ENCODE measurements around the gene NOD1.

The NOD1 gene

DNA sequence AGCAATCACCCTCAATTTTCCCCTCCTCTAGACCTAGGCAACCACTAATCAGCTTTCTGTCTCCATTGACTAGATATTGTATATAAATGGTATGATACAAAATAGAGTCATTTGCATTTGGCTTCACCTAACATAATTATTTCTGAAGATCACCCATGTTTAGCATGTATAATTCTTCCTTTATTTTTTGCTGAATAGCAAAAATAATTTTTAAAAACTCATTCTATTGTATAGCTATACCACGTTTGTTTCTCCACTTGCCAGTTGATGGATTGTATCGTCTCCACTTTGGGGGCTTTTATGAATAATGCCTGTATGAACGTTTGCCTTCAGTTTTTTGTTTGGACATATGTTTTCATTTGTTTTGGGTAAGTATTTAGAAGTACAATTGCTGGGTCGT lies 98.8 kb downstream of the NOD1 start:
- Histone ChIP-seq H3K36me3 (ENCODE audit: control insufficient read depth, insufficient read depth, low read length, severe bottlenecking) (no peaks in the 10 kb centered on the region), H3K4me3 (ENCODE audit: low read length) (no peak overlapping the region), H3K9ac (ENCODE audit: low read length) (no peak overlapping the region), H3K4me1 (ENCODE audit: control insufficient read depth, insufficient read depth, low read length) (peaks cover 7% of the 10 kb centered on the region), H3K9me3 (ENCODE audit: control insufficient read depth, low read length) (no peaks in the 10 kb centered on the region), H3K27me3 (replicated peaks; ENCODE audit: control insufficient read depth, insufficient read depth, low read length) (no peaks in the 10 kb centered on the region)
- DNase-seq (ENCODE audit: low read depth) = no peak

DNA sequence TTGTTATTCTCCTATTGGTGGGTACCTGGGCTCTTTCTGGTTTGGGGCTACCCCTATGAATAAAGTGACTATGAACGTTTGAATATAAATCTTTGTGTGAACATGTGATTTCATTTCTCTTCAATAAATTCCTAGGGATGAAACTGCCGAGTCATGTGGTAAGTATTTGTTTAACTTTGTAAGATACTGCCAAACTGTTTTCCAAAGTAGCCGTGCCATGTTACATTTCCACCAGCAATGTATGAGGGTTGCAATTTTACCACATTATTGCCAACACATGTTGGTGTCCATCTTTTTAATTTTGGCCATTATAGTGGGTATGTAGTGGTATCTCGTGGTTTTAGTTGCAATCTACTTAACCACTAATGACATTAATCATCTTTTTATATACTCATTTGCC lies 99.5 kb downstream of the NOD1 start:
- H3K27me3 ChIP-seq (replicated peaks; ENCODE audit: control insufficient read depth, insufficient read depth, low read length) = no peaks in the 10 kb centered on the region
- H3K36me3 ChIP-seq (ENCODE audit: control insufficient read depth, insufficient read depth, low read length, severe bottlenecking) = no peaks in the 10 kb centered on the region
- H3K9me3 ChIP-seq (ENCODE audit: control insufficient read depth, low read length) = no peaks in the 10 kb centered on the region
- no peak overlapping the region for H3K9ac ChIP-seq (ENCODE audit: low read length)
- no peak for DNase-seq (ENCODE audit: low read depth)
- peaks cover 7% of the 10 kb centered on the region for H3K4me1 ChIP-seq (ENCODE audit: control insufficient read depth, insufficient read depth, low read length)
- H3K4me3 ChIP-seq (ENCODE audit: low read length) = no peak overlapping the region

DNA sequence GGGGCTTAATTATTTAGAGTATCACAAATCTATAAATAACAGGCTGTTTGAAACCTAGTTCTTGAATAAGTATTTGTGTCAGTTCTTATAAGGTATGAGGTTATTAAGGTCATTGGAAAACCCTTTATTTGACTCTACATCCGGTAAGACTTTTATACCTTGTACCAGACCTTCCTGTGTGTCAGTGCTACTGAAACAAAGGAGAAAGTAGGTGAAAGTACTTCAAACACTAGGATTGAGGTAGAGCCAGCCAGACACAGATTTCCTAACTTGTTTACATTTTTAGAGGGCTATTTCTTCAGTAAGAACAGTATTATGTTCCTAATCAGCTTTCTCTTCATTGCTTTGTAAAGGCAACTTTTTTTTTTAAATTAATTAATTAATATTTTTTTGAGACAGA lies 100.3 kb downstream of the NOD1 start:
- no peak overlapping the region for H3K4me3 ChIP-seq (ENCODE audit: low read length)
- no peaks in the 10 kb centered on the region for H3K9me3 ChIP-seq (ENCODE audit: control insufficient read depth, low read length)
- H3K27me3 ChIP-seq (replicated peaks; ENCODE audit: control insufficient read depth, insufficient read depth, low read length) = no peaks in the 10 kb centered on the region
- no peak for DNase-seq (ENCODE audit: low read depth)
- no peaks in the 10 kb centered on the region for H3K36me3 ChIP-seq (ENCODE audit: control insufficient read depth, insufficient read depth, low read length, severe bottlenecking)
- peaks cover 7% of the 10 kb centered on the region for H3K4me1 ChIP-seq (ENCODE audit: control insufficient read depth, insufficient read depth, low read length)
- no peak overlapping the region for H3K9ac ChIP-seq (ENCODE audit: low read length)
